ENCODE data around the gene SPATS2. TPM values are rescaled to one million over a fixed set of nuclear protein-coding genes. Genes with fewer than 3 reads are reported as not detected.
"Not testable (repeated sequence)": the region's sequence is repeated elsewhere in the genome, so short reads cannot be mapped to it uniquely, and the experiment has no call there.

The SPATS2 gene
- total RNA-seq = 1 to 10 TPM; 5.3 to 7.8 (median 6.7) TPM

- peak within 1 kb of the TSS; percentile 82 to 98 (median 87) for H3K4me3 ChIP-seq
- intact Hi-C loops (cut with DNase I; ENCODE audit: low total_unique reads) = no loop called here
- in situ Hi-C loops (cut with MboI; ENCODE audit: low sequenced_read_pairs in 4 of 4) = no loop called here
- H3K36me3 ChIP-seq = no peaks in the 10 kb centered on the region
- DNase-seq = peak; percentile 79 to 87
- no peaks in the 10 kb centered on the region for H3K9me3 ChIP-seq
- H3K27me3 ChIP-seq = no peaks in the 10 kb centered on the region
- no peak for ATAC-seq
- H3K27ac ChIP-seq = peak within 1 kb of the TSS; percentile 96 to 98 (median 97)
- TF ChIP-seq, protein P1, sequence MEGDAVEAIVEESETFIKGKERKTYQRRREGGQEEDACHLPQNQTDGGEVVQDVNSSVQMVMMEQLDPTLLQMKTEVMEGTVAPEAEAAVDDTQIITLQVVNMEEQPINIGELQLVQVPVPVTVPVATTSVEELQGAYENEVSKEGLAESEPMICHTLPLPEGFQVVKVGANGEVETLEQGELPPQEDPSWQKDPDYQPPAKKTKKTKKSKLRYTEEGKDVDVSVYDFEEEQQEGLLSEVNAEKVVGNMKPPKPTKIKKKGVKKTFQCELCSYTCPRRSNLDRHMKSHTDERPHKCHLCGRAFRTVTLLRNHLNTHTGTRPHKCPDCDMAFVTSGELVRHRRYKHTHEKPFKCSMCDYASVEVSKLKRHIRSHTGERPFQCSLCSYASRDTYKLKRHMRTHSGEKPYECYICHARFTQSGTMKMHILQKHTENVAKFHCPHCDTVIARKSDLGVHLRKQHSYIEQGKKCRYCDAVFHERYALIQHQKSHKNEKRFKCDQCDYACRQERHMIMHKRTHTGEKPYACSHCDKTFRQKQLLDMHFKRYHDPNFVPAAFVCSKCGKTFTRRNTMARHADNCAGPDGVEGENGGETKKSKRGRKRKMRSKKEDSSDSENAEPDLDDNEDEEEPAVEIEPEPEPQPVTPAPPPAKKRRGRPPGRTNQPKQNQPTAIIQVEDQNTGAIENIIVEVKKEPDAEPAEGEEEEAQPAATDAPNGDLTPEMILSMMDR (IDR thresholded peaks at IDR 0.05 in 4 of 5, conservative IDR thresholded peaks at IDR 0.05 in 1 of 5) = no peak
- TF ChIP-seq POLR2A (IDR thresholded peaks at IDR 0.05) = peak; percentile 19 to 39
- H3K4me1 ChIP-seq = peaks cover 27 to 30% of the 10 kb centered on the region in 2 donors
These were observed at the start of gene SPATS2 for GRCh38 chr12:49367381-49368239. SPATS2 (plus strand) TSS chr12:49367462; CDS start chr12:49461013, 93,551 bp downstream.

GRCh38 chr12:49320411-49321103, 46.7 kb upstream of the SPATS2 start:
- H3K27ac ChIP-seq; ATAC-seq; H3K36me3 ChIP-seq; H3K4me3 ChIP-seq; H3K27me3 ChIP-seq; H3K9me3 ChIP-seq; DNase-seq; in situ Hi-C loops (cut with MboI; ENCODE audit: low sequenced_read_pairs in 4 of 4); intact Hi-C loops (cut with DNase I; ENCODE audit: low total_unique reads); H3K4me1 ChIP-seq: not testable (repeated sequence)

GRCh38 chr12:49322367-49322707, 44.9 kb upstream of the SPATS2 start:
- DNase-seq = no peak

DNA sequence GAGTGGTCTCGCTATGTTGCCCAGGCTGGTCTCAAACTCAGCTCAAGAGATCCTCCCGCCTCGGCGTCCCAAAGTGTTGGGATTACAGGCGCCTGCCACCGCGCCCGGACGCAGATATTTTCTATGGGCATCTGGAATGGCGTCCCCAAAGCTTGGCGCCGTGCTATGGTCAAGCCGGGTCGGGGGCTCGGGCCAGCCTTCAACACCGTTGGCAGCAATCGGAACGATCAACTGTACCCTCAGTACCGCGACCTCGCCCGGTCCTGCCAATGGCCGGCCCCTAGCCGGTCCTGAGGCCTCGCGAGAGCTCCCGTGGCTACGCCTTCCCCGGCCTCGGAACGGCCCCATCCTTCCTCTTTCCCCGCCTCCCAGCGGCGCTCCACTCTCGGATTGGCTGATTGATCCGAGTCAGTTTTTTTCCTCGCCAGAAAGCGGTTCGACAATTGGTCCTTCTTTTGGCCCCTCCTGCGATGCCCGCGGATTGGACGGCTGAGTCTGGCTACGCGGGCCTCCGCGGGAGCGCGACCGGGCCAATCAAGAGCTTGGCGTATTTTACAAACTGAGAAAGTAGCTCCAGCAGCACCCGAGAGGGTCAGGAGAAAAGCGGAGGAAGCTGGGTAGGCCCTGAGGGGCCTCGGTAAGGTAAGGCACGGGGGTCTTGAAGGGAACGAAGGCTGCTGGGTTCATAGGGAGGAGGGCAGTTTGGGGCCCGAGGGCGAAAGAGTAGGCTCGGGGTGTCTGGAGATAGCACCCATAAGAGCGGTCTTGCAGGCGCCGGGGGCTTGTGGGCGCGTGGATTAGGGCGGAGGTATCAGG, 44.3 kb upstream of the SPATS2 start, which contains the start of gene TROAP:
Gene TROAP (plus strand): TSS at position 548 of the 816 bp plus-strand sequence. CDS start 354 bp downstream, outside the sequence.
- peaks cover 3 to 5% of the 10 kb centered on the region in 2 donors for H3K4me1 ChIP-seq
- peak; percentile 100 for ATAC-seq
- intact Hi-C loops (cut with DNase I; ENCODE audit: low total_unique reads) (no loop called here), in situ Hi-C loops (cut with MboI; ENCODE audit: low sequenced_read_pairs in 4 of 4) (no loop called here)
- H3K36me3 ChIP-seq = no peaks in the 10 kb centered on the region
- peak within 1 kb of the TSS; percentile 63 to 86 (median 74) for H3K4me3 ChIP-seq
- peak; percentile 96 to 97 for DNase-seq
- TF ChIP-seq, protein P1 (IDR thresholded peaks at IDR 0.05 in 4 of 5, conservative IDR thresholded peaks at IDR 0.05 in 1 of 5) = no peak
- peak; percentile 23 to 25 for TF ChIP-seq POLR2A (IDR thresholded peaks at IDR 0.05)
- H3K9me3 ChIP-seq = no peaks in the 10 kb centered on the region
- H3K27me3 ChIP-seq = no peaks in the 10 kb centered on the region
- H3K27ac ChIP-seq = peak within 1 kb of the TSS; percentile 65 to 78 (median 76)

More at GRCh38 chr12:49322367-49322707, 44.9 kb upstream of the SPATS2 start:
- intact Hi-C loops (cut with DNase I; ENCODE audit: low total_unique reads) = no loop called here
- TF ChIP-seq, protein P1 (IDR thresholded peaks at IDR 0.05 in 4 of 5, conservative IDR thresholded peaks at IDR 0.05 in 1 of 5) = no peak
- no peak for TF ChIP-seq POLR2A (IDR thresholded peaks at IDR 0.05)
- Histone ChIP-seq H3K4me3 (peak overlapping the region; percentile 63 to 86 (median 74)), H3K27me3 (no peaks in the 10 kb centered on the region), H3K27ac (peak overlapping the region; percentile 65 to 78 (median 76)), H3K4me1 (peaks cover 3 to 5% of the 10 kb centered on the region in 2 donors), H3K36me3 (no peaks in the 10 kb centered on the region), H3K9me3 (no peaks in the 10 kb centered on the region)
- in situ Hi-C loops (cut with MboI; ENCODE audit: low sequenced_read_pairs in 4 of 4) = no loop called here
- ATAC-seq = no peak
